Fibroblast of lung (primary cell): ENCODE results near the gene KRT84. TPM values are rescaled to one million over a fixed set of nuclear protein-coding genes. Genes with fewer than 3 reads are reported as not detected.

Experiments
- DNase-seq, 2 donors: peaks; one replicate each; pipeline versions ENCODE4 v3.0.0 to v3.0.0-alpha.2; 2010; ENCODE audit warnings: low read depth in 2 of 2
- H2AFZ ChIP-seq: 2 replicates; pipeline ENCODE4 v1.5.1; 2012; ENCODE audit warnings: low read length, control low read depth, inconsistent platforms
- H3K27ac ChIP-seq: 2 replicates; pipeline ENCODE4 v1.5.1; 2011; ENCODE audit warnings: low read length, control low read depth; ENCODE audit not compliant: insufficient read depth
- H3K27me3 ChIP-seq: 2 replicates; pipeline ENCODE4 v1.5.1; 2011; ENCODE audit warnings: mild to moderate bottlenecking, low read length; ENCODE audit not compliant: control insufficient read depth, insufficient read depth
- H3K36me3 ChIP-seq: 2 replicates; pipeline ENCODE4 v1.5.1; 2011; ENCODE audit warnings: low read length; ENCODE audit not compliant: control insufficient read depth, insufficient read depth
- H3K4me1 ChIP-seq: 2 replicates; pipeline ENCODE4 v1.5.1; 2011; ENCODE audit warnings: low read length; ENCODE audit not compliant: control insufficient read depth, insufficient read depth; ENCODE audit errors: extremely low read depth
- H3K4me2 ChIP-seq: 2 replicates; pipeline ENCODE4 v1.5.1; 2011; ENCODE audit warnings: low read length, control low read depth; ENCODE audit not compliant: insufficient read depth; ENCODE audit errors: extremely low read depth
- H3K4me3 ChIP-seq, 4 experiments: fragments of 200-600 bp in 1 of 4; sonication (generic) in 1 of 4; replicated peaks in 1 of 4; 2 replicates each; pipeline ENCODE4 v1.5.1; 2011 to 2016; ENCODE audit warnings: low read length in 4 of 4, low read depth in 3 of 4, mild to moderate bottlenecking in 3 of 4, control low read depth in 2 of 4, inconsistent platforms in 1 of 4, mixed read lengths in 1 of 4; ENCODE audit not compliant: insufficient read depth in 1 of 4; ENCODE audit errors: control extremely low read depth in 1 of 4
- H3K79me2 ChIP-seq: 2 replicates; pipeline ENCODE4 v1.5.1; 2012; ENCODE audit warnings: mild to moderate bottlenecking, low read length, inconsistent platforms; ENCODE audit not compliant: control insufficient read depth, insufficient read depth
- H3K9ac ChIP-seq: 2 replicates; pipeline ENCODE4 v1.5.1; 2011; ENCODE audit warnings: mild to moderate bottlenecking, low read length, control low read depth; ENCODE audit not compliant: insufficient read depth
- H3K9me3 ChIP-seq: 2 replicates; pipeline ENCODE4 v1.5.1; 2012; ENCODE audit warnings: low read depth, low read length; ENCODE audit not compliant: control insufficient read depth, insufficient read depth
- H4K20me1 ChIP-seq: 2 replicates; pipeline ENCODE4 v1.5.1; 2011; ENCODE audit warnings: low read length; ENCODE audit not compliant: control insufficient read depth, insufficient read depth; ENCODE audit errors: extremely low read depth
- CTCF ChIP-seq, 2 donors: IDR thresholded peaks in 1 of 2; conservative IDR thresholded peaks in 1 of 2; 1 replicate in 1 of 2; 2 replicates in 1 of 2; pipeline ENCODE4 v1.5.1; 2011 to 2012; ENCODE audit warnings: low read length in 2 of 2, control low read depth in 1 of 2, inconsistent platforms in 1 of 2, low read depth in 1 of 2, mild to moderate bottlenecking in 1 of 2
- EZH2 ChIP-seq: IDR thresholded peaks from 2 replicates; pipeline ENCODE4 v1.5.1; 2012; ENCODE audit warnings: low read length, control low read depth, mild to moderate bottlenecking; ENCODE audit errors: missing control alignments
- polyA plus RNA-seq, 2 donors: library from polyadenylated mRNA; depleted of rRNA in 1 of 2; stranded (reverse) in 1 of 2; unstranded in 1 of 2; fragments of >200 nt; gene quantifications; 2 replicates each; pipeline ENCODE4 v1.2.1, GENCODE V29; 2011 to 2012; ENCODE audit warnings: missing spikeins in 1 of 2
- total RNA-seq: library from RNA; depleted of rRNA; stranded (reverse); fragments of >200 nt; gene quantifications from 2 replicates; pipeline ENCODE4 v1.2.1, GENCODE V29; 2014

KRT84 gene
- total and polyA plus RNA-seq, 2 donors (not counting 1 experiment from before 2014, with no cell fraction given), result not detected

GRCh38 chr12:52364061-52364460, 21.4 kb downstream of the KRT84 start:
- Histone ChIP-seq H3K9ac (no peak overlapping the region), H3K27me3 (peaks cover 6% of the 10 kb centered on the region), H3K9me3 (no peaks in the 10 kb centered on the region), H4K20me1 (no peaks in the 10 kb centered on the region), H2AFZ (no peak overlapping the region), H3K4me1 (no peaks in the 10 kb centered on the region), H3K4me3 (no peak overlapping the region), H3K4me2 (no peak overlapping the region), H3K27ac (no peak overlapping the region), H3K36me3 (no peaks in the 10 kb centered on the region), H3K79me2 (no peaks in the 10 kb centered on the region)
- no peak for TF ChIP-seq EZH2
- no peak for TF ChIP-seq CTCF (conservative IDR thresholded peaks at IDR 0.05 in 1 of 2, IDR thresholded peaks at IDR 0.05 in 1 of 2; ENCODE audit: low read depth in 1 of 2, low read length in 2 of 2)
- DNase-seq, result no peak

GRCh38 chr12:52363111-52363679, 22.3 kb downstream of the KRT84 start:
- Histone ChIP-seq H3K9me3 (no peaks in the 10 kb centered on the region), H3K79me2 (no peaks in the 10 kb centered on the region), H4K20me1 (no peaks in the 10 kb centered on the region), H3K4me3 (no peak overlapping the region), H3K27ac (no peak overlapping the region), H3K4me1 (no peaks in the 10 kb centered on the region), H3K9ac (no peak overlapping the region), H2AFZ (no peak overlapping the region), H3K4me2 (no peak overlapping the region), H3K36me3 (no peaks in the 10 kb centered on the region), H3K27me3 (no peaks in the 10 kb centered on the region)
- no peak for DNase-seq
- TF ChIP-seq CTCF (conservative IDR thresholded peaks at IDR 0.05 in 1 of 2, IDR thresholded peaks at IDR 0.05 in 1 of 2; ENCODE audit: low read depth in 1 of 2, low read length in 2 of 2) (no peak), EZH2 (no peak)

- H3K79me2 ChIP-seq, result no peaks in the 10 kb centered on the region
- no peaks in the 10 kb centered on the region for H3K27me3 ChIP-seq
- no peaks in the 10 kb centered on the region for H3K36me3 ChIP-seq
- TF ChIP-seq EZH2 (no peak), CTCF (conservative IDR thresholded peaks at IDR 0.05 in 1 of 2, IDR thresholded peaks at IDR 0.05 in 1 of 2; ENCODE audit: low read depth in 1 of 2, low read length in 2 of 2) (peak in 1 of 2 donors; percentile 15)
- DNase-seq, result no peak
- no peak overlapping the region for H3K4me2 ChIP-seq
- no peaks in the 10 kb centered on the region for H3K4me1 ChIP-seq
- H3K9ac ChIP-seq, result no peak overlapping the region
- no peaks in the 10 kb centered on the region for H4K20me1 ChIP-seq
- H2AFZ ChIP-seq, result no peak overlapping the region
- no peaks in the 10 kb centered on the region for H3K9me3 ChIP-seq
- H3K27ac ChIP-seq, result no peak overlapping the region
- H3K4me3 ChIP-seq, result no peak overlapping the region
Measured at GRCh38 chr12:52362118-52362726, 23.2 kb downstream of the KRT84 start.
